ENCODE results near the gene PATZ1. TPM values are rescaled to one million over a fixed set of nuclear protein-coding genes. Genes with fewer than 3 reads are reported as not detected.

PATZ1 gene
- total and polyA plus RNA-seq, 2 of the 8 experiments (the other 6 are each of a cell fraction or from before 2014, with no cell fraction given): 62.1 to 70.9 TPM

GRCh38 chr22:31313366-31314147, 32.6 kb downstream of the PATZ1 start (continued):
- TF ChIP-seq ATF2 (IDR thresholded peaks at IDR 0.05; ENCODE audit: low read length): no peak
- no peak for TF ChIP-seq EZH2 (IDR thresholded peaks at IDR 0.05; ENCODE audit: low read depth, low read length, severe bottlenecking)
- TF ChIP-seq ATF3 (IDR thresholded peaks at IDR 0.05; ENCODE audit: insufficient read depth, low read depth, low read length): no peak
- TF ChIP-seq POLR2A (IDR thresholded peaks at IDR 0.05; ENCODE audit: control extremely low read depth in 1 of 2, low read depth in 2 of 2, low read length in 2 of 2): peak in 1 of 2 experiments; percentile 62; a peak in 2 of 3 replicates
- no peak for TF ChIP-seq SP2 (IDR thresholded peaks at IDR 0.05; ENCODE audit: low read length)
- TF ChIP-seq MAFK (IDR thresholded peaks at IDR 0.05; ENCODE audit: low read depth, low read length): no peak
- TF ChIP-seq KDM5A (IDR thresholded peaks at IDR 0.05; ENCODE audit: low read length): no peak
- 0 out of 2 replicates have a peak, but pooled peaks have one; percentile 28 for TF ChIP-seq TEAD4 (IDR thresholded peaks at IDR 0.05; ENCODE audit: low read depth, low read length)
- no peak for TF ChIP-seq SUZ12 (IDR thresholded peaks at IDR 0.05; ENCODE audit: low read length)
- TF ChIP-seq SP1 (IDR thresholded peaks at IDR 0.05; ENCODE audit: low read depth, low read length): 0 out of 2 replicates have a peak, but pooled peaks have one; percentile 26
- TF ChIP-seq CHD1 (IDR thresholded peaks at IDR 0.05; ENCODE audit: low read depth, low read length): no peak
- no peak for TF ChIP-seq MAX (IDR thresholded peaks at IDR 0.05)
- TF ChIP-seq JUND (IDR thresholded peaks at IDR 0.05; ENCODE audit: low read length): no peak
- TF ChIP-seq CREB1 (IDR thresholded peaks at IDR 0.05): no peak
- TF ChIP-seq FOSL1 (IDR thresholded peaks at IDR 0.05; ENCODE audit: insufficient read depth, low read depth, low read length): no peak
- peak in 1 of 2 experiments; percentile 70; a peak in 1 of 3 replicates for TF ChIP-seq EP300 (IDR thresholded peaks at IDR 0.05; ENCODE audit: borderline replicate concordance in 1 of 2, low read depth in 2 of 2, low read length in 2 of 2)
- TF ChIP-seq CBX5 (IDR thresholded peaks at IDR 0.05; ENCODE audit: low read depth, low read length): no peak
- no peak for TF ChIP-seq SIRT6 (IDR thresholded peaks at IDR 0.05; ENCODE audit: low read length)
- no peak for TF ChIP-seq SAP30 (IDR thresholded peaks at IDR 0.05; ENCODE audit: insufficient read depth, insufficient replicate concordance, low read length)
- TF ChIP-seq TCF12 (IDR thresholded peaks at IDR 0.05; ENCODE audit: low read depth, low read length): no peak
- no peak for TF ChIP-seq ZNF274 (IDR thresholded peaks at IDR 0.05; ENCODE audit: borderline replicate concordance, extremely low read depth, low read length)
- no peak for TF ChIP-seq SIN3A (conservative IDR thresholded peaks at IDR 0.05 in 1 of 2, IDR thresholded peaks at IDR 0.05 in 1 of 2; ENCODE audit: low read depth in 1 of 2, low read length in 2 of 2)
